OCI-LY1 (cell line): ENCODE data around the gene ZFP3.
"Not testable (repeated sequence)": the region's sequence is repeated elsewhere in the genome, so short reads cannot be mapped to it uniquely, and the experiment has no call there.

ENCODE experiments used
- H2AFZ ChIP-seq: fragments of 200-600 bp; sonication (generic), shearing (Covaris generic); 2 replicates; pipeline ENCODE4 v1.6.0; 2014; ENCODE audit warnings: antibody characterized with exemption, mild to moderate bottlenecking, low read length
- H3F3A ChIP-seq: fragments of 200-600 bp; sonication (generic), shearing (Covaris generic); 2 replicates; pipeline ENCODE4 v1.6.0; 2014; ENCODE audit warnings: mild to moderate bottlenecking, antibody characterized with exemption, low read length, moderate library complexity; ENCODE audit not compliant: insufficient read depth
- H3K27ac ChIP-seq: fragments of 200-600 bp; sonication (generic); 2 replicates; pipeline ENCODE4 v1.5.1; 2014; ENCODE audit warnings: low read length, mixed run types, mild to moderate bottlenecking, low read depth; ENCODE audit not compliant: poor library complexity, severe bottlenecking
- H3K27me3 ChIP-seq: fragments of 200-600 bp; sonication (generic); 2 replicates; pipeline ENCODE4 v1.6.0; 2014; ENCODE audit warnings: antibody characterized with exemption, mild to moderate bottlenecking, low read length, moderate library complexity; ENCODE audit not compliant: insufficient read depth
- H3K36me3 ChIP-seq: fragments of 200-600 bp; sonication (generic); 2 replicates; pipeline ENCODE4 v1.6.1; 2014; ENCODE audit warnings: mild to moderate bottlenecking, antibody characterized with exemption, low read length, moderate library complexity, mixed read lengths; ENCODE audit not compliant: insufficient read depth
- H3K4me1 ChIP-seq: fragments of 200-600 bp; sonication (generic); 2 replicates; pipeline ENCODE4 v1.5.1; 2014; ENCODE audit warnings: mild to moderate bottlenecking, low read length, moderate library complexity; ENCODE audit not compliant: insufficient read depth, severe bottlenecking
- H3K4me2 ChIP-seq: fragments of 200-600 bp; sonication (generic), shearing (Covaris generic); 2 replicates; pipeline ENCODE4 v1.6.1; 2014; ENCODE audit warnings: low read length
- H3K4me3 ChIP-seq: fragments of 200-600 bp; sonication (generic); 2 replicates; pipeline ENCODE4 v1.5.1; 2014; ENCODE audit warnings: low read length, low read depth, mild to moderate bottlenecking, mixed read lengths; ENCODE audit not compliant: poor library complexity, severe bottlenecking
- H3K79me2 ChIP-seq: fragments of 200-600 bp; shearing (Covaris generic); 2 replicates; pipeline ENCODE4 v1.6.1; 2016; ENCODE audit warnings: mixed run types, low read length, mixed read lengths; ENCODE audit not compliant: insufficient read depth
- H3K9ac ChIP-seq: fragments of 200-600 bp; sonication (generic), shearing (Covaris generic); 2 replicates; pipeline ENCODE4 v1.6.1; 2014; ENCODE audit warnings: mild to moderate bottlenecking, low read length, mixed read lengths
- H3K9me2 ChIP-seq: fragments of 200-600 bp; sonication (generic), shearing (Covaris generic); 2 replicates; pipeline ENCODE4 v1.6.1; 2014; ENCODE audit warnings: low read depth, mild to moderate bottlenecking, low read length, mixed read lengths
- H3K9me3 ChIP-seq: fragments of 200-600 bp; shearing (Covaris generic); 2 replicates; pipeline ENCODE4 v1.6.1; 2014; ENCODE audit warnings: low read length, mixed read lengths
- H4K20me1 ChIP-seq: fragments of 200-600 bp; sonication (generic), shearing (Covaris generic); 2 replicates; pipeline ENCODE4 v1.6.0; 2016; ENCODE audit warnings: mild to moderate bottlenecking, low read length; ENCODE audit not compliant: insufficient read depth
- EZH2 ChIP-seq: fragments of 200-600 bp; sonication (generic), shearing (Covaris generic); IDR thresholded peaks from 2 replicates; pipeline ENCODE4 v1.8.0; 2017; ENCODE audit warnings: borderline replicate concordance, mixed run types, mild to moderate bottlenecking, antibody characterized with exemption, low read length, moderate library complexity, mixed read lengths
- TF ChIP-seq, protein P1 (sequence below): fragments of 200-600 bp; sonication (generic), shearing (Covaris generic); IDR thresholded peaks from 2 replicates; pipeline ENCODE4 v1.5.1; 2017; ENCODE audit warnings: mild to moderate bottlenecking, antibody characterized with exemption, low read length, moderate library complexity, mixed read lengths

The ZFP3 gene

DNA sequence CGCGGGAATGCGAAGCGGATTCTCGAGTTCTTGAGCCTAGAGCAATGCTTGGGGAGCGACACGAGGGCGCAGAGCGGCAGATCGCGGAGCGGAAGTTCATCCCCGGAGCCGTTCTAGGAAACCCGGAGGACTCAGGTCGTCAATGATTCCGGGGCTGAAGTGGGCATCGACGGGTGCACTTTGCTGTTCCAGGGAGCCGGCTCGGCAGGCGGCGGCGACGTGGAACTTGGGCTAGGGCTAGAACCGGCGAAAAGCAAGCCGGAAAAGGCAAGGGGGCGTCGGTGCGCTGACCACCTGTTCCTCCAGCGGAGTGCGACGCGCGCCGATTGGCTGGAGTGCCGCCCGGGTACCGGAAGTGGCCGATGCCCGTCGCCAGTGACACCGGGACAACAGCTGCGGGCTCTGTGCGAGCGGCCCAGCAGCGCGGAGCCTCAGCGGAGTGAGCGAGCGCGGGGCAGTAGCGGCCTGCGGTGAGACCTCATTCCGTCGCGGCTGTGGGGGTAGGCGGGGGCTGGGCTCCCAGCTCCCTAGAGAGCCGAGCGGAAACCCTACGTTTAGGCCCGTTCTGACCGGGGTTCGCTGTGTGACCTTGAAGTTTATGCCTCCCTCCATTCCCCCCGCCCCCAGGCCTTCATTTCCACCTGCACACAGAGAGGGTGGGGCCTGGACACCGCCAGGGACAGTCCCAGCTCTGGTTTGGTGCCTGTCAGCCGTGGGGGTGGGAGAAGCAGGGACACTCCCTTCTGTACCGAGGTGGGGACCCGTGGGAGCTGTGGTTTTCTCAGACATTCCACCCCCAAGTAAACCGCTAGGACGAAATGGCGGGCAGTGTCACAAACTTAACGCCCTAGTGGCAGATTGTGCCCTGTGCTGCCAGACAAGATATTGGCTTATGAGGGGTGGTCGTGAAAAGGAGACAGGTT is at the start of gene ZFP3:
Gene ZFP3, plus strand, starts transcription at position 362 of the 923 bp plus-strand sequence. CDS start 13,038 bp downstream, outside the sequence.
- Histone ChIP-seq H3K9ac (peak within 1 kb of the TSS; percentile 46), H3K36me3 (no peaks in the 10 kb centered on the region; the same call in 1 of the 2 replicates), H3K4me2 (peak within 1 kb of the TSS; percentile 64), H4K20me1 (no peaks in the 10 kb centered on the region), H3K9me3 (0 out of 2 replicates have a peak, but pooled peaks cover 3% of the 10 kb centered on the region), H3F3A (no peaks in the 10 kb centered on the region), H3K27me3 (no peaks in the 10 kb centered on the region), H3K79me2 (no peaks in the 10 kb centered on the region), H3K4me1 (peaks cover 15% of the 10 kb centered on the region), H3K9me2 (no peaks in the 10 kb centered on the region), H2AFZ (peak within 1 kb of the TSS; percentile 13; the same call in 1 of the 2 replicates), H3K4me3 (peak within 1 kb of the TSS; percentile 60), H3K27ac (peak within 1 kb of the TSS; percentile 15)
- TF ChIP-seq, protein P1, sequence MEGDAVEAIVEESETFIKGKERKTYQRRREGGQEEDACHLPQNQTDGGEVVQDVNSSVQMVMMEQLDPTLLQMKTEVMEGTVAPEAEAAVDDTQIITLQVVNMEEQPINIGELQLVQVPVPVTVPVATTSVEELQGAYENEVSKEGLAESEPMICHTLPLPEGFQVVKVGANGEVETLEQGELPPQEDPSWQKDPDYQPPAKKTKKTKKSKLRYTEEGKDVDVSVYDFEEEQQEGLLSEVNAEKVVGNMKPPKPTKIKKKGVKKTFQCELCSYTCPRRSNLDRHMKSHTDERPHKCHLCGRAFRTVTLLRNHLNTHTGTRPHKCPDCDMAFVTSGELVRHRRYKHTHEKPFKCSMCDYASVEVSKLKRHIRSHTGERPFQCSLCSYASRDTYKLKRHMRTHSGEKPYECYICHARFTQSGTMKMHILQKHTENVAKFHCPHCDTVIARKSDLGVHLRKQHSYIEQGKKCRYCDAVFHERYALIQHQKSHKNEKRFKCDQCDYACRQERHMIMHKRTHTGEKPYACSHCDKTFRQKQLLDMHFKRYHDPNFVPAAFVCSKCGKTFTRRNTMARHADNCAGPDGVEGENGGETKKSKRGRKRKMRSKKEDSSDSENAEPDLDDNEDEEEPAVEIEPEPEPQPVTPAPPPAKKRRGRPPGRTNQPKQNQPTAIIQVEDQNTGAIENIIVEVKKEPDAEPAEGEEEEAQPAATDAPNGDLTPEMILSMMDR: peak; percentile 34; the same call in 1 of the 2 replicates
- TF ChIP-seq EZH2: no peak

DNA sequence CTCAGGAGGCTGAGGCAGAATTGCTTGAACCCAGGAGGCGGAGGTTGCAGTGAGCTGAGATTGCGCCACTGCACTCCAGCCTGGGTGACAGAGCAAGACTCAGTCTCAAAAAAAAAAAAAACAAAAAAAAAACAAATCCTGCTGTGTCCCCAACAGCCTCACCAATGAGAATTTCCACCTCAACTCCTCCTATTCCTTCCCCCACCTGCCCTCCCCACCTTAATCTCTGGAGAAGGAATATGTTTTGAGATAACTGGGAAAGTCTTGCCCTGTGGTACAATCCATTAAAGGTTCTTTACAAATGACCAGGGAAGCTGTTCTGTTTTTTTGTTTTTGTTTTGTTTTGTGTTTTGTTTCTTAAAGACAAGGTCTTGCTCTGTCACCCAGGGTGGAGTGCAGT is 48.1 kb upstream of the ZFP3 start:
- not testable (repeated sequence) for H4K20me1 ChIP-seq, H3K36me3 ChIP-seq, H3K4me2 ChIP-seq, H3K79me2 ChIP-seq, H3K9me3 ChIP-seq, H3K9me2 ChIP-seq, H3K4me3 ChIP-seq, H3K9ac ChIP-seq, H3K27me3 ChIP-seq, H3K27ac ChIP-seq, H3F3A ChIP-seq, H2AFZ ChIP-seq
- peaks cover 22% of the 10 kb centered on the region for H3K4me1 ChIP-seq

DNA sequence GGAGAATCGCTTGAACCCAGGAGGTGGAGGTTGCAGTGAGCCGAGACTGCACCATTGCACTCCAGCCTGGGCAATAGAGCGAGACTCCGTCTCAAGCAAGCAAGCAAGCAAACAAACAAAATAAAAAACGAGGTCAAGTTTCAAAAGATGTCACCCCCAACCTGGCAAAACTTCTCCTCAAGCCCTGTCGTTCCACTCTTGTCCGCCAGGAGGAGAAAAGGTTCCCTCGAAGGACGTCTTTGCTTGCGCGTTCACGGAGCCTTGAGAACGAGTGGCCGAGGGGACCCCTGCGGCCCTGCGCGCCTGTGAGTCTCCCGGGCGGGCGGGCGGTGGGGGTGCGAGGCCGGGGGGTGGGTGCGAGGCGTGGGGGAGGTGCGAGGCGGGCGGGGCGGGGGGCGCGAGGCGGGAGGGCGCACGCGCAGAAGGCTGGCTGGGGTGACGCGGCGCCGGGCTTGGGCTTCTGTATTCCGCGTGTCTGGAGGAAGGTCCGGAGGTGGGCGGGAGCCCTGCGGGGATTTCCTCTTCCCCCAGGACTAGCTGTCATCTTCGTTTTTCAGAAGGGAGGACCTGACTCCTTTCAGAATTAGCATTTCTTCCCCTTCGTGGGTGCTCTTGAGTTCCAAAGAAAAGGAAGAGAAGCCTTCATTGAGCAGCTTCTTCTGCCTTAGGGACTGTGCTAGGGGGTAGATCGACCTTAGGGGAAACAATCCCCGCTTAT is 46.7 kb upstream of the ZFP3 start:
- H3K4me3 ChIP-seq: peak overlapping the region; percentile 50
- no peaks in the 10 kb centered on the region for H4K20me1 ChIP-seq
- H3K9me2 ChIP-seq: no peaks in the 10 kb centered on the region
- no peaks in the 10 kb centered on the region for H3K79me2 ChIP-seq
- H3K4me1 ChIP-seq: peaks cover 25% of the 10 kb centered on the region
- H3K9me3 ChIP-seq: no peaks in the 10 kb centered on the region
- H3F3A ChIP-seq: no peaks in the 10 kb centered on the region
- TF ChIP-seq, protein P1: peak; percentile 66
- TF ChIP-seq EZH2: no peak
- no peaks in the 10 kb centered on the region for H3K36me3 ChIP-seq
- H3K27me3 ChIP-seq: no peaks in the 10 kb centered on the region
- H3K9ac ChIP-seq: peak overlapping the region; percentile 49
- no peak overlapping the region for H3K27ac ChIP-seq
- H3K4me2 ChIP-seq: peak overlapping the region; percentile 68
- no peak overlapping the region; the same call in 1 of the 2 replicates for H2AFZ ChIP-seq
